C4-2B (cell line): ENCODE measurements around the gene RCOR1.
A peak's percentile ranks its signal among the peaks of the same experiment; 100 is the strongest.

ENCODE experiments used
- H3K27ac ChIP-seq: fragments of 450-650 bp; 2 replicates; pipeline ENCODE4 v1.5.1; 2017
- ZFX ChIP-seq: fragments of 450-650 bp; IDR thresholded peaks from 2 replicates; pipeline ENCODE4 v1.6.1; 2017
- TF ChIP-seq, protein P1 (sequence below): fragments of 450-650 bp; conservative IDR thresholded peaks from 2 replicates; pipeline ENCODE4 v1.5.1; 2017; ENCODE audit warnings: mild to moderate bottlenecking

The RCOR1 gene

DNA sequence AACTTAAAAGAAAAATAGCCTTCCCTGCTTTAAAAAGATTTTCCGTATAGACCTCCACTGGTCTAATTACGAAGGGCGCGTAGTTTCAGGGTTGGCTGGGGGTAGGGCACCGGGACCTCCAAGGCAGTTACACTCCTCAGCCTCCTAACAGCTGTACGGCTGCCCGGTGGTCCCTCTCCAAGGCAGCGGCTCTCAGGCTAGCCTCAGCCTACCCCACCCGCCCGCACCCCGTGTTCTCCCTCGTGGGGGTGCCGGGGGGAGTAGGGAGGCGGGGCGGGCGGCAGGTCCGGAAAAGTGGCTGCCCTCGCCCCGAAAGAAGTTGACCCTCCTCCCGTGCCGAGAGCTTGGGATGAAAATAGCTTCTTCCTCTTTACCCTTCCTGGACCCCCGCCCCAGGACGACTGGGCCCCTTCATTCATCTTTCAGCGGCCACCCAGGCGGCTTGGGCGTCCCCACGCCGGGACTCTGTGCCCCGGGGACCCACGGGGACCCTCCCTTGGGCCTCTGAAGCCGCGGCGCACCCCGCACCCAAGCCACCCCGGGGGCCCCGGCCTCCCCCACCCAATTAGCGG lies 991 bp upstream of the RCOR1 start:
- H3K27ac ChIP-seq, result peak overlapping the region; percentile 84
- TF ChIP-seq, protein P1, sequence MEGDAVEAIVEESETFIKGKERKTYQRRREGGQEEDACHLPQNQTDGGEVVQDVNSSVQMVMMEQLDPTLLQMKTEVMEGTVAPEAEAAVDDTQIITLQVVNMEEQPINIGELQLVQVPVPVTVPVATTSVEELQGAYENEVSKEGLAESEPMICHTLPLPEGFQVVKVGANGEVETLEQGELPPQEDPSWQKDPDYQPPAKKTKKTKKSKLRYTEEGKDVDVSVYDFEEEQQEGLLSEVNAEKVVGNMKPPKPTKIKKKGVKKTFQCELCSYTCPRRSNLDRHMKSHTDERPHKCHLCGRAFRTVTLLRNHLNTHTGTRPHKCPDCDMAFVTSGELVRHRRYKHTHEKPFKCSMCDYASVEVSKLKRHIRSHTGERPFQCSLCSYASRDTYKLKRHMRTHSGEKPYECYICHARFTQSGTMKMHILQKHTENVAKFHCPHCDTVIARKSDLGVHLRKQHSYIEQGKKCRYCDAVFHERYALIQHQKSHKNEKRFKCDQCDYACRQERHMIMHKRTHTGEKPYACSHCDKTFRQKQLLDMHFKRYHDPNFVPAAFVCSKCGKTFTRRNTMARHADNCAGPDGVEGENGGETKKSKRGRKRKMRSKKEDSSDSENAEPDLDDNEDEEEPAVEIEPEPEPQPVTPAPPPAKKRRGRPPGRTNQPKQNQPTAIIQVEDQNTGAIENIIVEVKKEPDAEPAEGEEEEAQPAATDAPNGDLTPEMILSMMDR, result no peak
- no peak for TF ChIP-seq ZFX

DNA sequence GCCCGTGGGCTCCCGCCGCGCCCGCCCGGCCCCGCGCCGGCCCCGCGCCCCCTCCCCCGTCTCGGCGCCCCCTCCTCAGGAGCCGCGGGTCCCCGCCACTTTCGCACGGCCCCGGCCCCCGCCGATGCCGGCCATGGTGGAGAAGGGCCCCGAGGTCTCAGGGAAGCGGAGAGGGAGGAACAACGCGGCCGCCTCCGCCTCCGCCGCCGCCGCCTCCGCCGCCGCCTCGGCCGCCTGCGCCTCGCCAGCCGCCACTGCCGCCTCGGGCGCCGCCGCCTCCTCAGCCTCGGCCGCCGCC lies 263 bp downstream of the RCOR1 start:
- TF ChIP-seq ZFX, result no peak
- TF ChIP-seq, protein P1, result no peak
- H3K27ac ChIP-seq, result peak overlapping the region; percentile 84

DNA sequence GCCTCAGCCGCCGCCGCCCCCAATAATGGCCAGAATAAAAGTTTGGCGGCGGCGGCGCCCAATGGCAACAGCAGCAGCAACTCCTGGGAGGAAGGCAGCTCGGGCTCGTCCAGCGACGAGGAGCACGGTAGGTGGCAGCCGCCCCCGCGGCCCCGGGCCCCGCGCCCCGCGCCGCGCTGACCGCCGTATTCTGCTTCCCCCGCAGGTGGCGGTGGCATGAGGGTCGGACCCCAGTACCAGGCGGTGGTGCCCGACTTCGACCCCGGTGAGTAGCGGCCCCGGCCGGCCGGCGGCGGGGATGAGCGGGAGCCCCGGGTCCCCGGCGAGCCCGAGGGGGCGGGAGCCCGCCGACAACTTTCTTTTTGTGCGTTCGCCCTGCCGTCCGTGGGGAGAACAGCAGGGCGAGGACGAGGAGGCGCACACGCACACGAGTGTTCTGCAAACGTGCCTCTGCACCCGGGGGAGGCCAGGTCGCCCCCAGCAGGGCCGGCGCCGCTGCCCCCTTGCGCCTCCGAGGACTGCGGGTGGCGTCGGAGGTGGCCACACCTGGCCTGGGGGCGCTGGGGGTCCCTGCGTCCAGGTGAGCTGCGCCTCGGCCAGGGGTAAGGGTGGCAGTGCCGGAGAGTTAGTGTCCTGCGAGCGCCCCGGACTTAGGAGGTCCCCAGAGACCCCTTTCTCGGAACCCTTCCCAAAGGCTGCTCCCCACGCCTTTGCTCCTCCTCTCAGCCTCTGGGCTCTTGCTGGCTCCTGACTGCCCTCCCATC lies 794 bp downstream of the RCOR1 start:
- peak; percentile 49; the same call in 1 of the 2 replicates for TF ChIP-seq ZFX
- TF ChIP-seq, protein P1, result no peak; the same call in 1 of the 2 replicates
- peak overlapping the region; percentile 84 for H3K27ac ChIP-seq

DNA sequence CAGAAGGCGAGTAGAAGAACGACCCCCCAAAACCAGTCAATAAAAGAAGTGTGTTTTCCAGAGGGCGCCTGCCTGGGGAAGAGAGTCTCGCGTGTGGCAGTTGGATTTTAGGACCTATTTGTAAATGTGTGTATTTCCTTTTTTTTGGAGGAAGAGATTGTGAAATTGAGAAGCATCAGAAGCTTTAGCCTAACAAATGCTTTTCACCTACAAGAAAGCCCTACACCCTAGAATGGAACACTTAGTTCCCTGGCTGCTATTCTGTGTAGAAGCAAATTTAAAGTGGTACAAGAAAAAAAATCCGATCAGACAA lies 1.3 kb downstream of the RCOR1 start:
- peak overlapping the region; percentile 84 for H3K27ac ChIP-seq
- TF ChIP-seq, protein P1, result no peak
- no peak for TF ChIP-seq ZFX

DNA sequence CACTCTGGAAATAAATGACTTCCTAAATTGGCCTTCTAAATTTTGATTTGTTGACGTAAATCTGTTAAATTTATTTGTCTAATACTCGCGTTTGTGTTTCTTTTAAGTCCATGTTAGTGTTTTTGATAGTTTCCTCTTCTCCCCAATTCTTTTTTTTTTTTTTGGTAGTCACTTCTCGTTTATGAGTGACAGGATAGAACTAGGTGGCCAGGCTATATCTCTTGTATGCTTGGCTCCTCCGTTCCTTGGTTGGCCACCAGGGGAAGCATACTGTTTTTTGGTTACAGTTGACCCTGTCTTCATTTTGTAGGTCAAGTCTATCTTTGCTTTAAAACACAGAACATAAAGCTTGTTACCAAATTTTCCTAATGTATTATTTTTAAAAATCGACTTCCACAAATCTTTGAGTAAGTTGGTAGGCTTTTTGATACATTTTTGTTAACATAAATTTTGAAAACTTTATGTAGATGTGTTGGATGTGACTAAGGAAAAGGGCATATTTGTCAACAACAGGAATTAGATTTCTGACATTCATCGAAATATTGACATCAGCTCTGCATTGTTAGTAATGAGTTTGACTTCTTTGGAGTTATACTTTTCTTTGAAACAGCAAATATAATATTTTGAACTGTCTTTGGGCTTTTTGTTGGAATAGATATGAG lies 2.2 kb downstream of the RCOR1 start:
- no peak for TF ChIP-seq ZFX
- TF ChIP-seq, protein P1, result peak; percentile 93
- no peak overlapping the region for H3K27ac ChIP-seq

DNA sequence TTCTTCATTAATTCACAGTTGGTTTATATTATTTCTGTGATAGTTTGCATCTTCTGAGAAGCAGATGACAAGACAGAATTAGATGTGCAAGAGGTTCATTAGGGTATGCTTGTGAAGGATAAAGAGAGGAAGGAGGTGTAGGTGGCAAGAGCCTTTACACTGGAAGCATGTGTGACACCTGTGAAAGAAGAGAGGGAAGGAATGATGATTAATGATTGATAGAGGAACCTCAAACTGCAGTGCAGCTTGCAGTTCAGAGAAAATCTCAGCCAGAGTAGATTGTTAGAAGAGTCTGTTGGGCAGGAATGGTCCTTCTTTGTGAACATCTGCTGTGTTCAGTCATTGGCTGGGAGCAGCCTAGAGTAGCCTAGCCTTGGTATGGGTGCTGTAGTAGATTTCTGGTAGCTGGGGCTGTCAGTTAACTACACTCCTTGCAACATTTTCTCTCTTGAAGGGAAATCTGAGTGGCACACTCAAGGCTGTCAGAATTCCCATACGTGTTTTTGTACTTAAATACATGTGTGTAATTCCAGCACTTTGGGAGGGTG lies 9.0 kb downstream of the RCOR1 start:
- TF ChIP-seq, protein P1, result no peak
- TF ChIP-seq ZFX, result no peak
- no peak overlapping the region for H3K27ac ChIP-seq
